Sigmoid colon (tissue), 4 donors: Measurements from ENCODE around the gene IVD.
"Not testable (repeated sequence)": the region's sequence is repeated elsewhere in the genome, so short reads cannot be mapped to it uniquely, and the experiment has no call there.

ENCODE experiments used
- CTCF ChIP-seq, 4 experiments: fragments of 450-650 bp in 3 of 4; fragments of 200-600 bp in 1 of 4; IDR thresholded peaks; one replicate each; pipeline ENCODE4 v1.5.1; 2016 to 2019; ENCODE audit warnings: antibody characterized with exemption in 4 of 4, mild to moderate bottlenecking in 3 of 4, moderate library complexity in 2 of 4
- EP300 ChIP-seq, 4 donors: sonication (generic); formaldehyde crosslinking; IDR thresholded peaks; one replicate each; pipeline ENCODE4 v1.6.1; 2017; ENCODE audit warnings: antibody characterized with exemption in 4 of 4
- POLR2A ChIP-seq, 2 donors: fragments of 450-650 bp; IDR thresholded peaks; one replicate each; pipeline ENCODE4 v1.6.1; 2016; ENCODE audit warnings: antibody characterized with exemption in 2 of 2, mild to moderate bottlenecking in 2 of 2, moderate library complexity in 2 of 2
- POLR2AphosphoS5 ChIP-seq, 4 donors: sonication (generic); formaldehyde crosslinking; IDR thresholded peaks; one replicate each; pipeline ENCODE4 v1.6.1; 2017; ENCODE audit warnings: antibody characterized with exemption in 4 of 4

GRCh38 chr15:40453941-40454340, 48.3 kb downstream of the IVD start:
- not testable (repeated sequence) for TF ChIP-seq POLR2A, CTCF, POLR2AphosphoS5, EP300 (IDR thresholded peaks at IDR 0.05)
